ENCODE data around the gene HPN.
"Not testable (repeated sequence)": the region's sequence is repeated elsewhere in the genome, so short reads cannot be mapped to it uniquely, and the experiment has no call there.

Gene HPN

DNA sequence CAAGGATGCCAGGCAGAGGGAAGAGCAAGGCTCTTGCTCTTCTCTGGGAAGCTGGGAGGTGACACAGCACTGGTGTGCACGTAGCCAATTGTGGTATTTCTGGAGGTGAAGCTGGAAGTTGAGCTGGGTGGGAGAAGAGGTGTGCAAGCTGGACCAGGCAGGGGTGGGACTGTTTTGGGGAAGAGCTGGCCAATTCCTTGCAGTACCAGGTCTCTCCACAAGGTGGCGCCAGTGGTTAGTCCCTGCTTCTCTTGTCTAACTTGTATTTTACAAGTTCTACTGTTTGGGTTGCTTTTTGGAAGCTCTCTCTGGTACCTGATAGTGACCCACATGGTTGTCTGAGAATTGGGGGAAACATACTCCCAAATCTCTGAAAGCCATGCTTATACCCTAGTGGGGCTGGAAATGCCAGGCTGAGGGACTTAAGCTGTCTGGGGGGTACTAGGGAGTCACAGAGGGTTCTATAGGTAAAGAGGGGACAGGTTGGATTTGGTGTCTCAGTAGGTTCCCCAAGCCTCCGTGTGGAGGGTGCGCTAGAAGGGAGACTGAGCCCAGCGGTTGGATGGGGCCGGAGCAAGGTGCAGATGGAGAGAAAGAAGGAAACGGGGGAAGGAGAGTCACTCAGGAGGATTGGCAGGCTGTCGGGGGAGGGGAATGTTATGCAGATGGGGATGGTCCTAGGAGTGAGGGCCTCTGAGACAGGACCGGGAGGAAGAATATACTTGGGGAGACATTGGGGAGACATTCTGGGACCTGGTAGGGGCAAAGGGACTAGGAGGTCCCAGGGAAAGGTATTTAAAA lies 3.0 kb downstream of the HPN start:
- TF ChIP-seq, protein P1, sequence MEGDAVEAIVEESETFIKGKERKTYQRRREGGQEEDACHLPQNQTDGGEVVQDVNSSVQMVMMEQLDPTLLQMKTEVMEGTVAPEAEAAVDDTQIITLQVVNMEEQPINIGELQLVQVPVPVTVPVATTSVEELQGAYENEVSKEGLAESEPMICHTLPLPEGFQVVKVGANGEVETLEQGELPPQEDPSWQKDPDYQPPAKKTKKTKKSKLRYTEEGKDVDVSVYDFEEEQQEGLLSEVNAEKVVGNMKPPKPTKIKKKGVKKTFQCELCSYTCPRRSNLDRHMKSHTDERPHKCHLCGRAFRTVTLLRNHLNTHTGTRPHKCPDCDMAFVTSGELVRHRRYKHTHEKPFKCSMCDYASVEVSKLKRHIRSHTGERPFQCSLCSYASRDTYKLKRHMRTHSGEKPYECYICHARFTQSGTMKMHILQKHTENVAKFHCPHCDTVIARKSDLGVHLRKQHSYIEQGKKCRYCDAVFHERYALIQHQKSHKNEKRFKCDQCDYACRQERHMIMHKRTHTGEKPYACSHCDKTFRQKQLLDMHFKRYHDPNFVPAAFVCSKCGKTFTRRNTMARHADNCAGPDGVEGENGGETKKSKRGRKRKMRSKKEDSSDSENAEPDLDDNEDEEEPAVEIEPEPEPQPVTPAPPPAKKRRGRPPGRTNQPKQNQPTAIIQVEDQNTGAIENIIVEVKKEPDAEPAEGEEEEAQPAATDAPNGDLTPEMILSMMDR (conservative IDR thresholded peaks at IDR 0.05; ENCODE audit: control insufficient read depth, insufficient read depth, low read depth, low read length), result peak; percentile 97
- DNase-seq (ENCODE audit: low read depth), result peak; percentile 57
- H3K4me3 ChIP-seq (ENCODE audit: control insufficient read depth, low read depth, low read length), result no peak overlapping the region

DNA sequence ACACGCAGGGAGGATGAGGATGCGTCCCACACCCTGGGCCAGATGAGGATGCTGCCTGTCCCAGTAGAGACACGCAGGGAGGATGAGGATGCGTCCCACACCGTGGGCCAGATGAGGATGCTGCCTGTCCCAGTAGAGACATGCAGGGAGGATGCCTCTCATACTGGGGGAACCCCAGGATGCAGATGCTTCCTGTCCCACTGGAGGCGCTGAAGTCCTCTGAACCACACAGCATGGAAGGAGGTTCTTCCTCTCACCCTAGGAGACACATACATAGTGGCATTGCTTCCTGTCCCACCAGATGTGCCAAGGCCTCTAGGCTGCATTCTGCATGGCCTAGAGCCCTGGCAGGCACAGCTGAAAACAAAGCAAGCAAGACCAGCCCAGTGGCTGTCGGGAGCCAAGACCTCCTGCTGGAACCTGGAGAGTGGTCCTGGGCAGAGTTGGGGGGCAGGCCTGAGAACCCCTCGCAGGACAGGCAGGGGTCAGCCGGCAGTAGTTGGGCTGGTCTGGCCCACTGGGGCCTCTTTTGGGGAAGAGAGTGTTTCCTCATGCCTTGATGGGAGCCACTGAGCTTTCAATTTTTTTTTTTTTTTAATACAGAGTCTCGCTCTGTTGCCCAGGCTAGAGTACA lies 4.3 kb downstream of the HPN start:
- DNase-seq (ENCODE audit: low read depth), result no peak
- no peak overlapping the region for H3K4me3 ChIP-seq (ENCODE audit: control insufficient read depth, low read depth, low read length)
- TF ChIP-seq, protein P1 (conservative IDR thresholded peaks at IDR 0.05; ENCODE audit: control insufficient read depth, insufficient read depth, low read depth, low read length), result peak; percentile 10

DNA sequence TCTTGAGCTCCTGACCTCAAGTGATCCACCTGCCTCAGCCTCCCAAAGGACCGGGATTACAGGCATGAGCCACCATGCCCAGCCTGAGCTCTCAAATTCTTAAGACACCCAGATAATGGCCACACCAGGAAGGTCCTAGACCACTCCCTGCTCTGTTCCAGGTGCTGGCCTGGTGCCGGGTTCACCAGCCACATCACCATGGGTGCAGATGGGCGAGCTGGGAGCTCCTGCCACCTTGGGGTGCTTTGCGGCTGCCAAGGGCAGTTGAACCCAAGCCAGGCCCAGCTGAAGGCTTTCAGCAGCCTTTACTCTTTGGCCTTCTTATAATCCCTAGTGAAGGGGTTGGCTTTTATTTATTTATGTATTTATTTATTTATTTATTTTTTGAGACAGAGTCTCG lies 4.9 kb downstream of the HPN start:
- no peak overlapping the region for H3K4me3 ChIP-seq (ENCODE audit: control insufficient read depth, low read depth, low read length)
- TF ChIP-seq, protein P1 (conservative IDR thresholded peaks at IDR 0.05; ENCODE audit: control insufficient read depth, insufficient read depth, low read depth, low read length), result no peak
- DNase-seq (ENCODE audit: low read depth), result no peak

GRCh38 chr19:35048911-35049411 lies 7.4 kb downstream of the HPN start:
- DNase-seq (ENCODE audit: low read depth), result no peak
- TF ChIP-seq, protein P1 (conservative IDR thresholded peaks at IDR 0.05; ENCODE audit: control insufficient read depth, insufficient read depth, low read depth, low read length), result no peak
- no peak overlapping the region for H3K4me3 ChIP-seq (ENCODE audit: control insufficient read depth, low read depth, low read length)

DNA sequence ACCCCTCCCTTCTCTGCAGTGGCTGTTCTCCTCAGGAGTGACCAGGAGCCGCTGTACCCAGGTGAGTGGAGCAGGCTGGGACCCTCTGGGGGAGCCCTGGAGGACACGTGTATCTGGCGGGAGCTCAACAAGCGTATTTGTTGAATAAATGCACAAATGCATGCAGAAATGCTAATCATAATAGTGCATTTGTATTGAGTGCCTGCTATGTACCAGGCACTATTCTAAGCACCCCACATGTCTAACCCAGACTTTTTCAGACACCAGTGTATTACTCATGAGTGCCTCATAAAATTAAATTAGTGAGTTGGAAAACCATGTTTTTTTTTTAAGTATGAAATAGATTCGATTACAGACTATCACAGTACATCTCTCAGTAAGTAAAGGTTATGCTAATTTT lies 7.9 kb downstream of the HPN start:
- no peak for DNase-seq (ENCODE audit: low read depth)
- TF ChIP-seq, protein P1 (conservative IDR thresholded peaks at IDR 0.05; ENCODE audit: control insufficient read depth, insufficient read depth, low read depth, low read length), result no peak
- no peak overlapping the region for H3K4me3 ChIP-seq (ENCODE audit: control insufficient read depth, low read depth, low read length)

GRCh38 chr19:35050662-35051061 lies 9.1 kb downstream of the HPN start:
- not testable (repeated sequence) for DNase-seq (ENCODE audit: low read depth); H3K4me3 ChIP-seq (ENCODE audit: control insufficient read depth, low read depth, low read length)

- DNase-seq (ENCODE audit: low read depth); H3K4me3 ChIP-seq (ENCODE audit: control insufficient read depth, low read depth, low read length): not testable (repeated sequence)
Measured at GRCh38 chr19:35051268-35051667, 9.7 kb downstream of the HPN start.
